ENCODE measurements around the gene HRC.

HRC gene

GRCh38 chr19:49154279-49154678 lies 917 bp downstream of the HRC start:
- Histone ChIP-seq H2AK5ac (ENCODE audit: low read depth, low read length) (no peak overlapping the region), H3K4me1 (ENCODE audit: control insufficient read depth in 2 of 2, insufficient read depth in 1 of 2, low read depth in 1 of 2, low read length in 2 of 2) (peaks cover 20 to 21% of the 10 kb centered on the region in 2 donors), H2BK15ac (ENCODE audit: low read length) (no peak overlapping the region), H3K14ac (ENCODE audit: low read length) (peak overlapping the region; percentile 4), H2BK12ac (ENCODE audit: low read length) (peak overlapping the region; percentile 44), H3K18ac (ENCODE audit: low read length) (no peak overlapping the region), H2BK120ac (ENCODE audit: low read depth, low read length) (no peak overlapping the region), H3K4ac (ENCODE audit: low read length) (peak overlapping the region; percentile 31), H2BK5ac (ENCODE audit: low read length) (no peak overlapping the region), H3K23ac (ENCODE audit: low read depth, low read length, poor library complexity) (peak overlapping the region; percentile 3), H3K4me2 (ENCODE audit: insufficient read depth, low read length, poor library complexity, severe bottlenecking) (no peak overlapping the region), H3K9ac (ENCODE audit: low read depth, low read length, poor library complexity) (no peak overlapping the region), H3K79me1 (ENCODE audit: low read depth, low read length) (no peaks in the 10 kb centered on the region), H4K8ac (ENCODE audit: low read depth, low read length) (no peak overlapping the region), H4K91ac (ENCODE audit: low read depth, low read length, poor library complexity) (no peak overlapping the region), H3K27ac (replicated peaks; ENCODE audit: low read length) (no peak overlapping the region), H3K36me3 (replicated peaks in 1 of 2; ENCODE audit: control insufficient read depth in 2 of 2, insufficient read depth in 2 of 2, low read length in 2 of 2) (peaks cover 0 to 2% of the 10 kb centered on the region in 2 donors), H2AFZ (ENCODE audit: low read length) (no peak overlapping the region), H3K9me3 (replicated peaks in 1 of 2; ENCODE audit: control insufficient read depth in 2 of 2, insufficient read depth in 1 of 2, low read depth in 1 of 2, low read length in 2 of 2) (peaks cover 0 to 2% of the 10 kb centered on the region in 2 donors), H3K27me3 (ENCODE audit: control insufficient read depth in 3 of 3, insufficient read depth in 3 of 3, low read depth in 1 of 3, low read length in 3 of 3) (peaks cover 0 to 26% (median 0%) of the 10 kb centered on the region in 3 experiments), H3K4me3 (ENCODE audit: low read length in 2 of 2) (no peak overlapping the region)
- no peak for DNase-seq (ENCODE audit: low spot score)
- WGBS, 2 donors (ENCODE audit: extremely low coverage in 2 of 2, insufficient read length in 2 of 2, insufficient replicate concordance in 1 of 2) = no CpG with 5 or more reads among the region's 6 CpGs

GRCh38 chr19:49153167-49153809 lies 1.9 kb downstream of the HRC start:
- Histone ChIP-seq H3K36me3 (replicated peaks in 1 of 2; ENCODE audit: control insufficient read depth in 2 of 2, insufficient read depth in 2 of 2, low read length in 2 of 2) (no peaks in the 10 kb centered on the region), H3K4ac (ENCODE audit: low read length) (no peak overlapping the region), H4K8ac (ENCODE audit: low read depth, low read length) (no peak overlapping the region), H3K18ac (ENCODE audit: low read length) (peak overlapping the region; percentile 53), H3K27me3 (ENCODE audit: control insufficient read depth in 3 of 3, insufficient read depth in 3 of 3, low read depth in 1 of 3, low read length in 3 of 3) (peaks cover 0 to 25% (median 0%) of the 10 kb centered on the region in 3 experiments), H2BK15ac (ENCODE audit: low read length) (peak overlapping the region; percentile 94), H4K91ac (ENCODE audit: low read depth, low read length, poor library complexity) (no peak overlapping the region), H2AFZ (ENCODE audit: low read length) (no peak overlapping the region), H3K4me3 (ENCODE audit: low read length in 2 of 2) (no peak overlapping the region), H2BK12ac (ENCODE audit: low read length) (no peak overlapping the region), H3K79me1 (ENCODE audit: low read depth, low read length) (no peaks in the 10 kb centered on the region), H3K9me3 (replicated peaks in 1 of 2; ENCODE audit: control insufficient read depth in 2 of 2, insufficient read depth in 1 of 2, low read depth in 1 of 2, low read length in 2 of 2) (peaks cover 0 to 2% of the 10 kb centered on the region in 2 donors), H2BK5ac (ENCODE audit: low read length) (no peak overlapping the region), H3K23ac (ENCODE audit: low read depth, low read length, poor library complexity) (peak overlapping the region; percentile 90), H3K4me2 (ENCODE audit: insufficient read depth, low read length, poor library complexity, severe bottlenecking) (no peak overlapping the region), H3K4me1 (ENCODE audit: control insufficient read depth in 2 of 2, insufficient read depth in 1 of 2, low read depth in 1 of 2, low read length in 2 of 2) (peaks cover 25% of the 10 kb centered on the region in 2 donors), H2AK5ac (ENCODE audit: low read depth, low read length) (peak overlapping the region; percentile 30), H3K9ac (ENCODE audit: low read depth, low read length, poor library complexity) (no peak overlapping the region), H3K27ac (replicated peaks; ENCODE audit: low read length) (no peak overlapping the region), H3K14ac (ENCODE audit: low read length) (no peak overlapping the region), H2BK120ac (ENCODE audit: low read depth, low read length) (no peak overlapping the region)
- no CpG with 5 or more reads among the region's 10 CpGs for WGBS, 2 donors (ENCODE audit: extremely low coverage in 2 of 2, insufficient read length in 2 of 2, insufficient replicate concordance in 1 of 2)
- no peak for DNase-seq (ENCODE audit: low spot score)

GRCh38 chr19:49152119-49152550 lies 3.1 kb downstream of the HRC start:
- Histone ChIP-seq H2AFZ (ENCODE audit: low read length) (no peak overlapping the region), H3K4ac (ENCODE audit: low read length) (no peak overlapping the region), H2BK15ac (ENCODE audit: low read length) (peak overlapping the region; percentile 45), H2BK12ac (ENCODE audit: low read length) (no peak overlapping the region), H3K18ac (ENCODE audit: low read length) (no peak overlapping the region), H3K9me3 (replicated peaks in 1 of 2; ENCODE audit: control insufficient read depth in 2 of 2, insufficient read depth in 1 of 2, low read depth in 1 of 2, low read length in 2 of 2) (peaks cover 0 to 2% of the 10 kb centered on the region in 2 donors), H4K91ac (ENCODE audit: low read depth, low read length, poor library complexity) (no peak overlapping the region), H3K27me3 (ENCODE audit: control insufficient read depth in 3 of 3, insufficient read depth in 3 of 3, low read depth in 1 of 3, low read length in 3 of 3) (peaks cover 0 to 21% (median 0%) of the 10 kb centered on the region in 3 experiments), H2AK5ac (ENCODE audit: low read depth, low read length) (peak overlapping the region; percentile 22), H3K9ac (ENCODE audit: low read depth, low read length, poor library complexity) (peak overlapping the region; percentile 36), H3K14ac (ENCODE audit: low read length) (no peak overlapping the region), H3K4me1 (ENCODE audit: control insufficient read depth in 2 of 2, insufficient read depth in 1 of 2, low read depth in 1 of 2, low read length in 2 of 2) (peaks cover 21 to 22% of the 10 kb centered on the region in 2 donors), H4K8ac (ENCODE audit: low read depth, low read length) (no peak overlapping the region), H3K27ac (replicated peaks; ENCODE audit: low read length) (no peak overlapping the region), H3K36me3 (replicated peaks in 1 of 2; ENCODE audit: control insufficient read depth in 2 of 2, insufficient read depth in 2 of 2, low read length in 2 of 2) (no peaks in the 10 kb centered on the region), H3K23ac (ENCODE audit: low read depth, low read length, poor library complexity) (no peak overlapping the region), H3K79me1 (ENCODE audit: low read depth, low read length) (no peaks in the 10 kb centered on the region), H3K4me2 (ENCODE audit: insufficient read depth, low read length, poor library complexity, severe bottlenecking) (no peak overlapping the region), H2BK120ac (ENCODE audit: low read depth, low read length) (no peak overlapping the region), H3K4me3 (ENCODE audit: low read length in 2 of 2) (no peak overlapping the region), H2BK5ac (ENCODE audit: low read length) (no peak overlapping the region)
- DNase-seq (ENCODE audit: low spot score) = no peak
- no CpG with 5 or more reads among the region's 10 CpGs for WGBS, 2 donors (ENCODE audit: extremely low coverage in 2 of 2, insufficient read length in 2 of 2, insufficient replicate concordance in 1 of 2)

GRCh38 chr19:49151267-49152118 lies 3.7 kb downstream of the HRC start:
- peaks cover 0 to 20% (median 0%) of the 10 kb centered on the region in 3 experiments for H3K27me3 ChIP-seq (ENCODE audit: control insufficient read depth in 3 of 3, insufficient read depth in 3 of 3, low read depth in 1 of 3, low read length in 3 of 3)
- H3K23ac ChIP-seq (ENCODE audit: low read depth, low read length, poor library complexity) = no peak overlapping the region
- H3K36me3 ChIP-seq (replicated peaks in 1 of 2; ENCODE audit: control insufficient read depth in 2 of 2, insufficient read depth in 2 of 2, low read length in 2 of 2) = no peaks in the 10 kb centered on the region
- H2BK5ac ChIP-seq (ENCODE audit: low read length) = no peak overlapping the region
- H3K18ac ChIP-seq (ENCODE audit: low read length) = no peak overlapping the region
- no peak overlapping the region for H2BK12ac ChIP-seq (ENCODE audit: low read length)
- no peak overlapping the region for H2AFZ ChIP-seq (ENCODE audit: low read length)
- no peak overlapping the region for H4K91ac ChIP-seq (ENCODE audit: low read depth, low read length, poor library complexity)
- H4K8ac ChIP-seq (ENCODE audit: low read depth, low read length) = no peak overlapping the region
- peak overlapping the region; percentile 45 for H2BK15ac ChIP-seq (ENCODE audit: low read length)
- peaks cover 22 to 25% of the 10 kb centered on the region in 2 donors for H3K4me1 ChIP-seq (ENCODE audit: control insufficient read depth in 2 of 2, insufficient read depth in 1 of 2, low read depth in 1 of 2, low read length in 2 of 2)
- DNase-seq (ENCODE audit: low spot score) = no peak
- H3K14ac ChIP-seq (ENCODE audit: low read length) = no peak overlapping the region
- peak overlapping the region; percentile 57 for H2AK5ac ChIP-seq (ENCODE audit: low read depth, low read length)
- H3K4me3 ChIP-seq (ENCODE audit: low read length in 2 of 2) = peak overlapping the region in 1 of 2 donors; percentile 81
- no peaks in the 10 kb centered on the region for H3K79me1 ChIP-seq (ENCODE audit: low read depth, low read length)
- H3K9ac ChIP-seq (ENCODE audit: low read depth, low read length, poor library complexity) = peak overlapping the region; percentile 36
- no peak overlapping the region for H3K27ac ChIP-seq (replicated peaks; ENCODE audit: low read length)
- no CpG with 5 or more reads among the region's 45 CpGs for WGBS, 2 donors (ENCODE audit: extremely low coverage in 2 of 2, insufficient read length in 2 of 2, insufficient replicate concordance in 1 of 2)
- H2BK120ac ChIP-seq (ENCODE audit: low read depth, low read length) = no peak overlapping the region
- peaks cover 0 to 2% of the 10 kb centered on the region in 2 donors for H3K9me3 ChIP-seq (replicated peaks in 1 of 2; ENCODE audit: control insufficient read depth in 2 of 2, insufficient read depth in 1 of 2, low read depth in 1 of 2, low read length in 2 of 2)
- no peak overlapping the region for H3K4ac ChIP-seq (ENCODE audit: low read length)
- peak overlapping the region; percentile 98 for H3K4me2 ChIP-seq (ENCODE audit: insufficient read depth, low read length, poor library complexity, severe bottlenecking)

Data from neuronal stem cell (in vitro differentiated cells).